Measurements from ENCODE around the gene PRPF40B. TPM values are rescaled to one million over a fixed set of nuclear protein-coding genes. Genes with fewer than 3 reads are reported as not detected.

Gene PRPF40B
- polyA plus RNA-seq, 1 experiment: 15.0 TPM

DNA sequence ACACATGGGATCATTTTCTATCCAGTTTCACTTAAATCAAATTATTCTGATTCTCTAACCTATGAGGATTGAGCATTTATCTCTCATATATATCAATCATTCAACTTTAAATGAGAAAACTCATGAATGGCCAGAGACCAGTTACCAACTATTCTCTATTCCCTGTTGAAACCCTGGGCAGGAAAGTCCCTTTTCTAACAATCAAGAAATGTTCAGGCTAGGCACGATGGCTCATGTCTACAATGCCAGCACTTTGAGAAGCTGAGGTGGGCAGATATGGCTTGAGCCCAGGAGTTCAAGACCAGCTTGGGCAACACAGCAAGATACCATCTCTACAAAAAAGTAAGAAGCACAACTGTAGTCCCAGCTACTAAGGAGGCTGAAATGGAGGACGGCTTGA is 65.9 kb downstream of the PRPF40B start:
- TF ChIP-seq, protein P1, sequence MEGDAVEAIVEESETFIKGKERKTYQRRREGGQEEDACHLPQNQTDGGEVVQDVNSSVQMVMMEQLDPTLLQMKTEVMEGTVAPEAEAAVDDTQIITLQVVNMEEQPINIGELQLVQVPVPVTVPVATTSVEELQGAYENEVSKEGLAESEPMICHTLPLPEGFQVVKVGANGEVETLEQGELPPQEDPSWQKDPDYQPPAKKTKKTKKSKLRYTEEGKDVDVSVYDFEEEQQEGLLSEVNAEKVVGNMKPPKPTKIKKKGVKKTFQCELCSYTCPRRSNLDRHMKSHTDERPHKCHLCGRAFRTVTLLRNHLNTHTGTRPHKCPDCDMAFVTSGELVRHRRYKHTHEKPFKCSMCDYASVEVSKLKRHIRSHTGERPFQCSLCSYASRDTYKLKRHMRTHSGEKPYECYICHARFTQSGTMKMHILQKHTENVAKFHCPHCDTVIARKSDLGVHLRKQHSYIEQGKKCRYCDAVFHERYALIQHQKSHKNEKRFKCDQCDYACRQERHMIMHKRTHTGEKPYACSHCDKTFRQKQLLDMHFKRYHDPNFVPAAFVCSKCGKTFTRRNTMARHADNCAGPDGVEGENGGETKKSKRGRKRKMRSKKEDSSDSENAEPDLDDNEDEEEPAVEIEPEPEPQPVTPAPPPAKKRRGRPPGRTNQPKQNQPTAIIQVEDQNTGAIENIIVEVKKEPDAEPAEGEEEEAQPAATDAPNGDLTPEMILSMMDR (IDR thresholded peaks at IDR 0.05; ENCODE audit: insufficient read depth, low read depth, low read length): no peak

DNA sequence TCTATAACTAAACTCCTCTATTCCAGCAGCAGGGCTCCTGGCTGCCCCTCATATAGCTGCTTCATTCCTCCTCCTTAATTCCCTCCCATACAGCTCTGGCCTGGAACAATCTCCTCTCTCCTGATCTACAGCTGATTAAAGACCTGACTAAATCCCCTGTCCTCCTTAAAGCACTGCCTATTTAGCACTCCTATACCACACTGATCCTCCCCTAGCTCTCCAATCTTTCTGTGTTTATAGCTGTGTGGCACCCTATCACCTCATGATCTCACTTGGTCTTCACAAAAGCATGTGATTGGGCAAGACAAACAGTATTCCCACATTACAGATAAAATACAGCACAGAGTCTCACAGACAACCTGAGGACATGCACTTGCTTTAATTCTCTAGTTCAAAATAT is 66.4 kb downstream of the PRPF40B start:
- no peak for DNase-seq (ENCODE audit: low read depth)
- Histone ChIP-seq H3K27me3 (ENCODE audit: control insufficient read depth, insufficient read depth, low read length) (no peaks in the 10 kb centered on the region), H3K36me3 (ENCODE audit: control insufficient read depth, insufficient read depth, low read length) (no peaks in the 10 kb centered on the region), H3K4me3 (ENCODE audit: low read depth, low read length) (no peak overlapping the region)
- CTCF ChIA-PET: interaction anchor here (0.9 to 2.3 kb wide), 2 partner anchors 10 to 20 kb away, joined by 3 to 12 read pairs; no protein-coding TSS in a partner anchor
- POLR2A ChIA-PET: interaction anchor here (0.6 kb wide), 1 partner anchor 139 kb away, joined by 16 read pairs; no protein-coding TSS in a partner anchor
- TF ChIP-seq, protein P1 (IDR thresholded peaks at IDR 0.05; ENCODE audit: insufficient read depth, low read depth, low read length): no peak

More for the DNA sequence above, 65.9 kb downstream of the PRPF40B start:
- Histone ChIP-seq H3K4me3 (ENCODE audit: low read depth, low read length) (no peak overlapping the region), H3K27me3 (ENCODE audit: control insufficient read depth, insufficient read depth, low read length) (no peaks in the 10 kb centered on the region), H3K36me3 (ENCODE audit: control insufficient read depth, insufficient read depth, low read length) (no peaks in the 10 kb centered on the region)
- DNase-seq (ENCODE audit: low read depth): no peak
- ChIA-PET CTCF (interaction anchor here (0.9 to 2.3 kb wide), 5 partner anchors 8 to 19 kb away, joined by 3 to 12 read pairs (median 3); no protein-coding TSS in a partner anchor), POLR2A (interaction anchor here (0.6 kb wide), 1 partner anchor 139 kb away, joined by 16 read pairs; no protein-coding TSS in a partner anchor)

- CTCF ChIA-PET: interaction anchor here (3.3 kb wide), 1 partner anchor 19 kb away, joined by 10 read pairs; no protein-coding TSS in a partner anchor
- H3K27me3 ChIP-seq (ENCODE audit: control insufficient read depth, insufficient read depth, low read length): no peaks in the 10 kb centered on the region
Measured at GRCh38 chr12:49692851-49693250, 69.5 kb downstream of the PRPF40B start.

GRCh38 chr12:49693931-49694444 is 70.6 kb downstream of the PRPF40B start:
- no peak overlapping the region for H3K4me3 ChIP-seq (ENCODE audit: low read depth, low read length)
- CTCF ChIA-PET: interaction anchor here (3.3 kb wide), 1 partner anchor 20 kb away, joined by 10 read pairs; no protein-coding TSS in a partner anchor
- H3K27me3 ChIP-seq (ENCODE audit: control insufficient read depth, insufficient read depth, low read length): no peaks in the 10 kb centered on the region
- TF ChIP-seq, protein P1 (IDR thresholded peaks at IDR 0.05; ENCODE audit: insufficient read depth, low read depth, low read length): no peak
- POLR2A ChIA-PET: interaction anchor here (0.7 kb wide), 1 partner anchor 9 kb away, joined by 4 read pairs; no protein-coding TSS in a partner anchor
- H3K36me3 ChIP-seq (ENCODE audit: control insufficient read depth, insufficient read depth, low read length): no peaks in the 10 kb centered on the region
- DNase-seq (ENCODE audit: low read depth): no peak

More at GRCh38 chr12:49692851-49693250, 69.5 kb downstream of the PRPF40B start:
- H3K36me3 ChIP-seq (ENCODE audit: control insufficient read depth, insufficient read depth, low read length): no peaks in the 10 kb centered on the region
- TF ChIP-seq, protein P1 (IDR thresholded peaks at IDR 0.05; ENCODE audit: insufficient read depth, low read depth, low read length): no peak
- no peak for DNase-seq (ENCODE audit: low read depth)
- H3K4me3 ChIP-seq (ENCODE audit: low read depth, low read length): no peak overlapping the region
- POLR2A ChIA-PET: interaction anchor here (0.6 kb wide), 1 partner anchor 426 kb away, joined by 4 read pairs; no protein-coding TSS in a partner anchor

Small RNAs within 50 kb of the gene (small RNA-seq; reads per million reads assigned to genes)
- gene HIGD1AP9 (ENCODE audit: insufficient read length, low read depth, low replicate concordance): not detected
- gene POLR2KP1 (ENCODE audit: insufficient read length, low read depth, low replicate concordance): not detected
- gene RNU6-834P (ENCODE audit: insufficient read length, low read depth, low replicate concordance): not detected

Other genes starting within 250 kb of the PRPF40B start
- 0.01 and 0.02 TPM in 2 replicates for gene KCNH3, start 84.5 kb upstream of the PRPF40B start, polyA plus RNA-seq (2011; rRNA removed)
- 58.6 and 96.0 TPM in 2 replicates for gene MCRS1, start 55.4 kb upstream of the PRPF40B start, polyA plus RNA-seq (2011; rRNA removed)
- gene FAM186B, start 17.9 kb upstream of the PRPF40B start, polyA plus RNA-seq (2011; rRNA removed): 0.11 and 0.12 TPM in 2 replicates
- 10.6 and 13.3 TPM in 2 replicates for gene FMNL3, start 83.8 kb downstream of the PRPF40B start, polyA plus RNA-seq (2011; rRNA removed)
- gene TMBIM6, start 118.0 kb downstream of the PRPF40B start, polyA plus RNA-seq (2011; rRNA removed): 771 and 1,002 TPM in 2 replicates
- 7.3 and 13.2 TPM in 2 replicates for gene NCKAP5L, start 204.9 kb downstream of the PRPF40B start, polyA plus RNA-seq (2011; rRNA removed)
- 2.6 and 3.5 TPM in 2 replicates for gene BCDIN3D, start 219.5 kb downstream of the PRPF40B start, polyA plus RNA-seq (2011; rRNA removed)

Data from BJ (cell line).